ENCODE measurements around the gene SPOCK1. TPM values are rescaled to one million over a fixed set of nuclear protein-coding genes. Genes with fewer than 3 reads are reported as not detected.

SPOCK1 gene
- total and polyA plus RNA-seq, 2 donors (not counting 3 experiments of a cell fraction or from before 2014, with no cell fraction given): 144 to 280 TPM

DNA sequence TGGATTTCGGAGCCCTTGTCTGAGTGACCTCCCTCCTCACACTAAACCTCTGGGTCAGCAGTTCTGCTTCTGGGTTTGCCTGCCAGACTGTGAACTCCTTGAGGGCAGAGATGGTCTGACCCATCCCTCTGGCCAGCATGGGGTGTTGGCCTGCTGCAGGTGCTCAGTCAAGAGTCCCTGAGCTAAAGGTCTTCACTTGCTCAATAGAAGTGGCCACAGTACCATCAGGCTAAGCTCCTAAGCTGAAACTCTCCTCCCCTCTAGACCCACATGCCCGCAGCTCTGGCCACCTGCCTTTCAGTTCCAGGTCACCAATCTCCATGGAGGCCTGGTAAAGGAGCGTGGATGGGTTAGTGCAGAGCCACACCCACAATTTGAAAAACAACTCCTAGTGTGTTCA, 316.6 kb downstream of the SPOCK1 start:
- dilution Hi-C loops (cut with MboI; ENCODE audit: extremely low pct_ligation_motif_present, low sequenced_read_pairs) (no loop called here), intact Hi-C loops (cut with micrococcal nuclease) (no loop called here)
- Histone ChIP-seq H4K20me1 (replicated peaks; ENCODE audit: control insufficient read depth, extremely low read depth, insufficient read depth, low read length) (no peaks in the 10 kb centered on the region), H3K9me1 (replicated peaks; ENCODE audit: control insufficient read depth, extremely low read depth, insufficient read depth, low read length) (no peaks in the 10 kb centered on the region), H3K79me2 (ENCODE audit: control insufficient read depth, insufficient read depth, low read length) (peaks cover 4% of the 10 kb centered on the region), H3K4me1 (ENCODE audit: control insufficient read depth, extremely low read depth, insufficient read depth, low read length) (no peaks in the 10 kb centered on the region), H3K4me2 (ENCODE audit: insufficient read depth, low read length) (no peak overlapping the region), H3K27me3 (ENCODE audit: control insufficient read depth in 2 of 2, insufficient read depth in 2 of 2, low read length in 2 of 2) (no peaks in the 10 kb centered on the region), H3K27ac (ENCODE audit: insufficient read depth, low read depth, low read length) (no peak overlapping the region), H3K36me3 (ENCODE audit: control insufficient read depth in 2 of 2, extremely low read depth in 1 of 2, insufficient read depth in 2 of 2, low read length in 2 of 2) (no peaks in the 10 kb centered on the region), H3K9me3 (replicated peaks; ENCODE audit: control insufficient read depth, insufficient read depth, low read length) (no peaks in the 10 kb centered on the region), H2AFZ (ENCODE audit: low read depth, low read length) (no peak overlapping the region), H3K4me3 (replicated peaks in 1 of 3; ENCODE audit: insufficient read depth in 1 of 3, low read depth in 1 of 3, low read length in 3 of 3) (no peak overlapping the region), H3K9ac (replicated peaks; ENCODE audit: extremely low read depth, insufficient read depth, low read length) (no peak overlapping the region)
- BruUV-seq (replicated peaks): no TSS peak
- no peak for FAIRE-seq
- DNase-seq (ENCODE audit: low read depth, low spot score): no peak
- CTCF ChIA-PET: no interaction called here
- no peak for TF ChIP-seq POLR2AphosphoS5 (IDR thresholded peaks at IDR 0.05; ENCODE audit: insufficient read depth, low read depth, low read length)
- TF ChIP-seq GATA2 (IDR thresholded peaks at IDR 0.05; ENCODE audit: insufficient read depth, insufficient read length, low read depth, low read length): no peak
- TF ChIP-seq, protein P1, sequence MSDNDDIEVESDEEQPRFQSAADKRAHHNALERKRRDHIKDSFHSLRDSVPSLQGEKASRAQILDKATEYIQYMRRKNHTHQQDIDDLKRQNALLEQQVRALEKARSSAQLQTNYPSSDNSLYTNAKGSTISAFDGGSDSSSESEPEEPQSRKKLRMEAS (IDR thresholded peaks at IDR 0.05; ENCODE audit: insufficient read depth, insufficient read length): no peak
- no peak for TF ChIP-seq POLR2A (IDR thresholded peaks at IDR 0.05; ENCODE audit: low read depth, low read length)
- TF ChIP-seq JUN (IDR thresholded peaks at IDR 0.05; ENCODE audit: borderline replicate concordance, insufficient read depth, insufficient read length, low read depth): no peak
- TF ChIP-seq MYC (IDR thresholded peaks at IDR 0.05; ENCODE audit: low read depth, low read length): no peak
- TF ChIP-seq, protein P2, sequence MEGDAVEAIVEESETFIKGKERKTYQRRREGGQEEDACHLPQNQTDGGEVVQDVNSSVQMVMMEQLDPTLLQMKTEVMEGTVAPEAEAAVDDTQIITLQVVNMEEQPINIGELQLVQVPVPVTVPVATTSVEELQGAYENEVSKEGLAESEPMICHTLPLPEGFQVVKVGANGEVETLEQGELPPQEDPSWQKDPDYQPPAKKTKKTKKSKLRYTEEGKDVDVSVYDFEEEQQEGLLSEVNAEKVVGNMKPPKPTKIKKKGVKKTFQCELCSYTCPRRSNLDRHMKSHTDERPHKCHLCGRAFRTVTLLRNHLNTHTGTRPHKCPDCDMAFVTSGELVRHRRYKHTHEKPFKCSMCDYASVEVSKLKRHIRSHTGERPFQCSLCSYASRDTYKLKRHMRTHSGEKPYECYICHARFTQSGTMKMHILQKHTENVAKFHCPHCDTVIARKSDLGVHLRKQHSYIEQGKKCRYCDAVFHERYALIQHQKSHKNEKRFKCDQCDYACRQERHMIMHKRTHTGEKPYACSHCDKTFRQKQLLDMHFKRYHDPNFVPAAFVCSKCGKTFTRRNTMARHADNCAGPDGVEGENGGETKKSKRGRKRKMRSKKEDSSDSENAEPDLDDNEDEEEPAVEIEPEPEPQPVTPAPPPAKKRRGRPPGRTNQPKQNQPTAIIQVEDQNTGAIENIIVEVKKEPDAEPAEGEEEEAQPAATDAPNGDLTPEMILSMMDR (IDR thresholded peaks at IDR 0.05; ENCODE audit: extremely low read depth in 1 of 2, insufficient read depth in 1 of 2, low read depth in 1 of 2, low read length in 2 of 2): no peak
- TF ChIP-seq FOS (IDR thresholded peaks at IDR 0.05; ENCODE audit: borderline replicate concordance, insufficient read depth, low read length): no peak
- no peak for TF ChIP-seq EZH2 (IDR thresholded peaks at IDR 0.05; ENCODE audit: borderline replicate concordance, low read depth, low read length, severe bottlenecking)
- POLR2A ChIA-PET: no interaction called here

All from endothelial cell of umbilical vein (primary cell).